Fibroblast of skin of right quadriceps (primary cell): Measurements from ENCODE around the gene ZSWIM6.

Source experiments
- DNase-seq: peaks from one replicate; pipeline ENCODE4 v3.0.0-alpha.2; 2013

The ZSWIM6 gene

GRCh38 chr5:61449804-61450492 lies 117.9 kb downstream of the ZSWIM6 start:
- peak; percentile 96 for DNase-seq

- DNase-seq, result peak; percentile 77
Observed at GRCh38 chr5:61450493-61451279, 118.6 kb downstream of the ZSWIM6 start.

DNA sequence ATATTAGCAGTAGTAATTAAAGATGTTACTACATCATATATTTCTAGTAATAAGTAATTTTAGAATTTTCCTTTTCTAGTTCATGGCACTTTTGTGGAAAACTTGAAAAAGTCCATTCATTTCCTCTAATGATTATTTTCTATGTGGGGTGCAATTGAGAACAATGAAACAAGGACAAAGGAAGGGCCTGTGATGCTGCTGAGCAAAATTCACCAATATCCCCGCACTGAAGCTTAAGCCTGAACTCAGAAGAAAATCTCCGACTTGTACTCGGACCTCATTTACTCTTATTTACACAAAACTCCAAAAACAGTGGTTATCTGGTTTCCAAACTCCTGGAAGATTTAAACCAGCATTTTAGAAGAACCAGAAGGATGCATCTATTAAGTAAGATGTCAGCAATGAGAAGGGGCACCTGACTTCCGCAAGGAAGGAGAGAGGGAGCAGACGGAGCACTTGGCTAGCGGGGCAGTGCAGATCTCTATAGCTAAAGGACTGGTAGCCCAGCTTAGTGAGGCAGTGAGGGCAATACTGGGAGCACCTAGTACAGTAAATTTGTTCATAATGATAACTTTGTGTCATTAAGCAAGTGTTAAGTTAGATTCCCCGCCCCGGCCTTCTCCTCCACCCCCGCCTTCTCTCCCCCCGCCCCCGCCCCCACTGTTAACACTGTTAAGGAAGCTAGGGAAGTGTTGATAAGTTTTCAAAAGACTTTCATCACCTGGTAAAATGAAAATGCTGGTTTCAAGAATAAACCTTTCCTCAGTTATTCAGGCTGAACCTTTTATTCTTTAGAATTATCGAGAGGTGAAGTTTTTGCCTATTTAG lies 123.3 kb downstream of the ZSWIM6 start:
- DNase-seq, result no peak

- no peak for DNase-seq
Observed at GRCh38 chr5:61460471-61460870, 128.4 kb downstream of the ZSWIM6 start.

GRCh38 chr5:61461417-61461816 lies 129.4 kb downstream of the ZSWIM6 start:
- no peak for DNase-seq

GRCh38 chr5:61461926-61462325 lies 129.9 kb downstream of the ZSWIM6 start:
- DNase-seq, result peak; percentile 28

DNA sequence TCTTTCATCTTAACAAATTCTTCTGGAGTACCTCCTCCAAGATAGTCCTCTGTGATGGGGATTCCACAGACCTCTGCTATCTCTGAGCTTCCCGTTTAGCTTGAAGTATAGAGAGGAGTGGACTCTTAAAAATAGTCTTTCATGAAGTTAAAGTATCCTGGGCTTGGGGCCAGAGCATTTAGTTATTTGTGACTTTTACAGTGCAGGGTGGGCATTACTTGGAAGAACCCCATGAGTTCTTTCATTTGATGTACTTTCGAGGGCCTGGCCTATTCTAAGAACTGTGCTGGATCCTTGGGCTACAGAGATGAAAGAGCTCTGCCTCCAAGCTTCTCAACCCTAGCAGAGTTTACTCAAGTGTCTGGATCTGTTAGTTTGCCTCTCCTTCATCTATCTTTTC lies 131.5 kb downstream of the ZSWIM6 start:
- no peak for DNase-seq

DNA sequence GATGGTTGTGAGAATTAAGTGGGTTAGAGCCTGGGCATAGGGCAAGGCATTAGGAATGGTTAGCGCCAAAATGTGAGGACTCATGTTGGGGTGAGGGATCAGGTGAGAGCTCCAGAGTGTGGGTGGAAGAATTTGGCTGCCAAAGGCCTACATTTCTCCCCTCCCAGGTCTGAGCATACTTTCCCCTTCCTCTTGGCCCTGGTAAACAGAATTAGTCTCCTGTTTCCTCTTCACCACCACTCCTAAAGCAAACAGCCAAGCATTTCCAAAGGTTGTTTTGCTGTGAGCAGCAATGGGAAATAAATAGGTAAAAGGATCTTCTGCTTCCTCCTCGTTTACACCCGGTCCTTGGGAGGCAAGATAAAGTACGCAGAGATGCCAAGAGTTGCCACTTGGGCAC lies 132.5 kb downstream of the ZSWIM6 start:
- DNase-seq, result no peak

GRCh38 chr5:61465066-61465465 lies 133.0 kb downstream of the ZSWIM6 start:
- DNase-seq, result peak; percentile 20

DNA sequence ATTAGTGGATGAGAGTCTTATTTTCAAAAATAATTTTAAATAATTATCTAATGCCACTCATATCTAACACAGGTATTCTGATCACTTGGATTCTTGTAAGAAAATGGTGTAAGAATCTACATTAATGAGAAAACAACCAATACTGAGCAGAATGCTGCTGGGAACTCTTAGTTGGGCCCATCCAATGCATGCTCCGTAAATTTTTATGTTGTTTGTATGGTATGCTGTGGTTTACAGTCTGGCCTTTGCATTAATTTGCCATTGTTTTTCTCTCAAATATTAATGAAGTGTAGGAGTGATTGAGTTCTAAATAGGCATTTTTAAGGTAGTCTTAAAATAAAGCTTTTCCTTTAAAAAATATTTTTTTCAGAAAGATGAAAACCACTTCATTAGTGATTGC lies 133.4 kb downstream of the ZSWIM6 start:
- no peak for DNase-seq

- DNase-seq, result no peak
Observed at GRCh38 chr5:61466017-61466416, 134.0 kb downstream of the ZSWIM6 start.

DNA sequence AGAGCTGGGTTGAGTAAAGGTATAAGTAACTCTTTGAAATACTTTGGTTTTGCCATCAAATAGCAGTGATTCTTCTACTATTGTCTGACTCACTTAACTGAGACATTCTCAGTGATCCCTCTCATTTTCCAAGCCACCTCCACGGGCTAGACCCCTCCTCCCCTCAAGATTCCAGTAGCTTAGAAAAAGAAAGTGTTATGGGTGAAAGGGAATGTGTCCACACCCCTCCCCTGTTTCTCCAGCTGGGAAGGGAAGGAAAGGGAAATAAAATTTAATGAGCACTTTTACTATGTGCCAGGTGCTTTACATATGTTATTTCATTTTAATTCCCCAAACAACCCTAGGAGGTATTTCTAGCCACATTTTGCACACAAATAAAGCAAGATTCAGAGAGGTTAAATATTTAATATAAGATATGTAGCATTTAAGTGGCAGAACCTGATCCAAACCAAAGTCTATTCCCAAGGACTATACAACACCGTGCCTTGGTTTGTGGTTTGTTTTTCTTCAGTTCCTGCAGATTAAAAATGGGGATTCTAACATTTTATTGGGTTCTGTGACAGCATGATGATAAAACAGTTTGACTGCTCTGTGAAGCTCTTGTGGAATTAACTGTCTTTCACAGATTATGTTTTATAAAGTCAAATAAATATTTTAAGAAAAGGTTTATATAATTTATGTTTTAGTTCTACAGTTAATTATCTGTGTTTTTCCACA lies 135.9 kb downstream of the ZSWIM6 start:
- peak; percentile 81 for DNase-seq

DNA sequence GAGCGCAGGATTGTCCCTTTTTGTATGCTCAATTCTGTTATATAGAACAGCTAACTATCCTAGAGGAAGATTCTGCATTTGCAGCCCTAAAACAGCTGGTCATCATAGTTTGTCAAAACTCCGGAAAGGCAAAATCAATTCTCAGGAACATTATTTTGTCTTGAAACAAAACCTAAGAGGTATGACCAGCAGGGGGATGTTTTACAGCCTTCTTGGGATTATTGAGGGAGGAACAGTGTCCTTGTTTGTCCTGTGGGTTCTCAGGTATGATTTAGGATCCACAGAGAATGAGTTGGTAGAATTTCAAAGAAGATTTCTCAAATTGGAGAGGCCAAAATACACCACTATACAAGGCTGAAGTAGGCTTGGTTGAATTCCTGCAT lies 136.4 kb downstream of the ZSWIM6 start:
- no peak for DNase-seq

DNA sequence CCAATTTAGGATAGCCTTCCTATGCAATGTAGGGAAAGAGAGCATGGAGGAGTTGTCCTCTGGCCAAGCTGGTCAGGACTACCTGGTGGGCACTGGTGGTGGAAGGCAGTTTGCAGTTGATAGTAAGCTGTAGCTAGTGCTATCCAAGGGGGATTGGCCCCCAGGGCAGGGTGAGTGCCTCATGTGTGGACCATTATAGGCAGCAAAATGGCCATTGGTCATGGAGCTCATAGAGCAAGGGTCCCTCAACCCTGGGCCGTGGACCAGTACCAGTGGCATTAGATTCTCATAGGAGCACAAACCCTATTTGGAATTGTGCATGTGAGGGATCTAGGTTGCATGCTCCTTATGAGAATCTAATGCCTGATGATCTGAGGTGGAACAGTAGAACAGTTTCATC lies 139.3 kb downstream of the ZSWIM6 start:
- no peak for DNase-seq

DNA sequence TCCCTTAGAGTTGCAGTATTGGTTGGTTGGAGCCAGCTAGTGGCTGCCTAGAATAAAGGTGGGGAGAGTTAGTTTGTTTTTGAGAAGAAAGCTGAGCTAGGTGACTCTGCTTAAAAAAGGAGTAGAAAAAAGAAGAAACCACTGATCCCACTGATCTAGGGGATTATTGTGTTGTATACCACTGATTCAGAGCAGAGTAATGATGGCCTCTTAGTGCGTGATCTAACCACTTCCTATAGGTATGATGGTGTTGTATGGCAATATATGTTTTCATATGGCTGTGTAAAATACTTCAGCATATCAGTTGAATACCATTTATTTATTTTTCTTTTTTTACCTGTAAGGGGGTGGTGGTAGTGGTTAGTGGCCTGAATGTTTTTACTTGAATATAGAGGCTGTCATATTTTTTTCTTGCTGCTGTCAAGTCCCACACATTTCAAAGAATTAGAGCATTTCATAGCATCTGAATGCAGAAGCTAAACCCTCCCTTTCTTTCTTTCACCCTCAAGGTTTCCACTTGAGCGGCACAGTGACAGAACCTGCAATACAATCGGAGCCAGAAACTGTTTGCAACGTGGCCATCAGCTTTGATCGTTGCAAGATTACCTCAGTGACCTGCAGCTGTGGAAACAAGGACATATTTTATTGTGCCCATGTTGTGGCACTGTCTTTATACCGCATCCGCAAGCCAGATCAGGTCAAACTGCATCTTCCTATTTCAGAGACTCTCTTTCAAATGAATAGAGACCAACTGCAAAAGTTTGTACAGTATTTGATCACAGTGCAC lies 140.3 kb downstream of the ZSWIM6 start:
- no peak for DNase-seq

GRCh38 chr5:61474746-61475145 lies 142.7 kb downstream of the ZSWIM6 start:
- DNase-seq, result no peak

GRCh38 chr5:61477788-61478187 lies 145.7 kb downstream of the ZSWIM6 start:
- DNase-seq, result no peak

GRCh38 chr5:61479850-61480614 lies 148.0 kb downstream of the ZSWIM6 start:
- no peak for DNase-seq

GRCh38 chr5:61482980-61483379 lies 150.9 kb downstream of the ZSWIM6 start:
- DNase-seq, result no peak

DNA sequence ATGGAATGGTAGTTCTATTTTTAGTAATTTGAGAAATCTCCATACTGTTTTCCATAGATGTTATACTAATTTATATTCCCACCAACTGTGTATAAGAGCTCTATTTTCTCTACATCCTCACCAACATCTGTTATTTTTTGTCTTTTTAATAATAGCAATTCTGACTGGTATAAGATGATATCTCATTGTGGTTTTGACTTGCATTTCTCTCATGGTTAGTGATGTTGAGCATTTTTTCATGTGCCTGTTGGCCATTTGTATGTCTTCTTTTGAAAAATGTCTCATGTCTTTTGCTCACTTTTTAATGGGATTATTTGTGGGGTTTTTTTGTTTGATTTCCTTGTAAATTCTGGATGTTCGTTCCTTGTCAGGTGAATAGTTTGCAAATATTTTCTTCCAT lies 154.4 kb downstream of the ZSWIM6 start:
- peak; percentile 12 for DNase-seq

DNA sequence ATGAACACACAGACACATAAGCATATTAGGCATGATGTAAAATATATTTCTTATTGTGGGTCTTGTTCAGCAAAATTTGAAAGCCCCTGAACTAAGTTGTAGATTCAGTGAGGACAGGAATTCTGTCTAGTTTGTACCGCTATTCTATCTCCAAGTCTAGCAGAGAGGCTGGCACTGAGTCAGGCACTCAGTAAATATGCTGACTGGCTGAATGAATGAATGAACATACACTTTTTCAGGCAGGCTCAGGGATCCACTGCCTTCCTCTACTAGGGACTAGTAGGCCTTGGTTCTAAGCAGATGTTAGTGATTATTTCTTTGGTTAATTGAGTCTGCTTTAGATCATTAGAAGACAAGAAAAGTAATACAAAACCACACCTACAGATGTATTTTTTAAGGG lies 157.5 kb downstream of the ZSWIM6 start:
- no peak for DNase-seq
